IPS-15b (cell line): ENCODE results near the gene ZSWIM5.
"Not testable (repeated sequence)": the region's sequence is repeated elsewhere in the genome, so short reads cannot be mapped to it uniquely, and the experiment has no call there.

Experiments
- H3K27me3 ChIP-seq: one replicate; pipeline ENCODE4 v1.6.1; 2013; ENCODE audit warnings: low read length; ENCODE audit not compliant: control insufficient read depth, insufficient read depth
- H3K36me3 ChIP-seq: one replicate; pipeline ENCODE4 v1.6.1; 2013; ENCODE audit warnings: low read length; ENCODE audit not compliant: control insufficient read depth, insufficient read depth
- H3K4me1 ChIP-seq: one replicate; pipeline ENCODE4 v1.6.1; 2013; ENCODE audit warnings: mild to moderate bottlenecking, low read length; ENCODE audit not compliant: control insufficient read depth, insufficient read depth
- H3K4me3 ChIP-seq: one replicate; pipeline ENCODE4 v1.5.1; 2013; ENCODE audit warnings: low read depth, low read length
- H3K9ac ChIP-seq: one replicate; pipeline ENCODE4 v1.6.1; 2013; ENCODE audit warnings: low read depth, mild to moderate bottlenecking, low read length
- H3K9me3 ChIP-seq: one replicate; pipeline ENCODE4 v1.6.1; 2013; ENCODE audit warnings: mild to moderate bottlenecking, low read length; ENCODE audit not compliant: control insufficient read depth, insufficient read depth

The ZSWIM5 gene

DNA sequence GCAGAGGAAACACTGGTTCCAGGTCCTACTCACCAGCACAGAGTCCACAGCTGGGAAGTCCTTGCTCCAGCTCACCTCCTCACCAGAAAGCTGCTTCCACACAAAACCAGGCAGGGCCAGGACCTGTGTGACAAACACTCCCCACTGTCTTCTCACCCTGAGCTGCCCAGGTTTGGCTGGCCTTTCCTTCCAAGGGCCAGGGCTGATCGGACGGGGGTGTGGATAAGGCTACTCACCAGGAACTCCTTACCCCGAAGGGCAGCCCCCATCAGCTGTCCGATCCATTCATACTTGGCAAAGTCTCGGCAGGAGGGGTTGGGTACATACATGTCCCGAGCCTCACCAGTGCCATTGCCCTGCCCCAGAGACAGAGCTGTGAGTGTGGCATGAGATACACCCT is 200.6 kb downstream of the ZSWIM5 start:
- no peak overlapping the region for H3K4me3 ChIP-seq
- no peaks in the 10 kb centered on the region for H3K27me3 ChIP-seq
- H3K9ac ChIP-seq: no peak overlapping the region
- H3K9me3 ChIP-seq: no peaks in the 10 kb centered on the region
- peaks cover 27% of the 10 kb centered on the region for H3K36me3 ChIP-seq
- no peaks in the 10 kb centered on the region for H3K4me1 ChIP-seq

DNA sequence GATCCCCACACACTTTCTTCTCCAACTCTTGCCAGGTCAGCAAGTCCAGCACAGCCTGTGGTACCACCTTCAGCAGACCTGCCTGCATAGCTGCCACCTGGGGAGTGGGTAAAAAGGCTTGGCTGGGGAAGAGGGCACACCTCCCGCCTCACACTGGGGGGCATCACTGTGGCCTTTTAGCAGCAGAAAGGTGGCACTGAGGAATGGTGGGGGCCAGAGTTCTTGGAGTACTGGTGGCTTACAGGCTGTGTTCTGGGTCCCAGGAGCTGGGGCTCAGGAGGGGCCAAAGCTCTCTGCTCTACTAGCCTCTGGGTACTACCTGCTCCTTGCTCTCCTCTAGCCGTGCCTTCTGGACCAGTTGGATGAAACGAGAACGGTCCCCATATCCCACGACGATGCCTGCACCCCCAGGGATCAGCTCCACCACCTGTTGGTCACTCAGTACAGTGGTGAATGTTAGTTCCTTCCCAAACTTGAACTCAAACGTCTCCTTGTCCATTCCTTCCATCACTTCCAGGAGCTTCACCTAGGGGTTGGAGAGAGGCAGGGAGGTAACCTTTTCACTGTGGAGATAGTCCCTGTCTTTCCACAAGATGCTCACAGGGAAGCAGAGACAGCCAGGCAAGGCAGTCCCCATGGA is 202.0 kb downstream of the ZSWIM5 start:
- Histone ChIP-seq H3K36me3 (peaks cover 27% of the 10 kb centered on the region), H3K9me3 (no peaks in the 10 kb centered on the region), H3K4me3 (no peak overlapping the region), H3K4me1 (no peaks in the 10 kb centered on the region), H3K27me3 (no peaks in the 10 kb centered on the region), H3K9ac (no peak overlapping the region)

GRCh38 chr1:45003741-45004140 is 202.7 kb downstream of the ZSWIM5 start:
- peaks cover 27% of the 10 kb centered on the region for H3K36me3 ChIP-seq
- H3K9me3 ChIP-seq: no peaks in the 10 kb centered on the region
- no peak overlapping the region for H3K4me3 ChIP-seq
- no peaks in the 10 kb centered on the region for H3K4me1 ChIP-seq
- H3K27me3 ChIP-seq: no peaks in the 10 kb centered on the region
- no peak overlapping the region for H3K9ac ChIP-seq

DNA sequence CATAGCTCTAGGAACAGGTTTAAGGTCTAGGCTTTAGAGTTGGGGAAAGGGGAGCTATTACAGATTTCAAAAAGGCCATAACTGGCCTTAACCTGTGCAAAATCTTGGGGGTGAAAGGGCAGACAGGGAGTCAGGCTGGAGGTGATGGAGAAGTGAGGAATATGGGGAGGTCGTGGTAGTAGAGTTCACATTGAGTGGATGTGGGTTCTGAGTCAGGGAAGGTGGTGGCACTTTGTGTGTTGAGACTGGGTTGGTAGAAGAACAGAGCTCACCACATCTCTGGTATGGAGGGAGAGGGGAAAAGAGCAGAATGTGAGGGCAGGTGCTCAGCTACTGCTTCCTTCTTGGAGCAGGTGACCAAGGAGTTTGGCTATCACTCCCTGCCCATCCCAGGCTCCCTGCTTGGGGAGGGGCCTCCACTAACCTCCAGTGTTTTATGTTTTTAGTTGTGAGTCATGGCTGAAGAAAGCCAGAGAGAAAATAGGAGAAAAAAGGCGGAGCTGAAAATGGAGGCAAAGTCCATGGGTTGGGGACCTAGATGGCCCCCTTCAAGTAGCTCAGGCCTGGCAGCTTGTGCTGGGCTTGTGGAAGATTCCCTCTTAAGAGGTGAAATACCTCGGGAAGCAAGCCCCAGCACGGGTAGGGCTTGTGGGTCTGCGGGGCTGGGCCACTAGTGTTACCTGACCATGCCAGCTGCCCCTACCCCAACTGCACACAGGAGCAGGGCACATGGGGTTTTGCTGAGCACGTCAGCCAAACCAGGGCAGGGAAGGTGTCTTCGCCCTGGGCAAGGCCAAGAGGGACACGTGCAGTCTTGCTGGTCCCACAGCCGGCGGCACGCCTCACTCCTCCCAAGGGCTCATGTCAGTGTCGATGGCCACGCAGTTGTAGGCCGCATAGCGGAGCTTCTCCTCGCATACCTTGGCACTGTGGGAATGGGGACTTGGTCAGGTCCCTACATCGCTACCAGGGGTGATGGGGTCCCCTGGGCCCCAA is 203.5 kb downstream of the ZSWIM5 start:
- H3K36me3 ChIP-seq: peaks cover 23% of the 10 kb centered on the region
- no peaks in the 10 kb centered on the region for H3K9me3 ChIP-seq
- H3K4me3 ChIP-seq: no peak overlapping the region
- no peaks in the 10 kb centered on the region for H3K27me3 ChIP-seq
- H3K4me1 ChIP-seq: no peaks in the 10 kb centered on the region
- no peak overlapping the region for H3K9ac ChIP-seq

DNA sequence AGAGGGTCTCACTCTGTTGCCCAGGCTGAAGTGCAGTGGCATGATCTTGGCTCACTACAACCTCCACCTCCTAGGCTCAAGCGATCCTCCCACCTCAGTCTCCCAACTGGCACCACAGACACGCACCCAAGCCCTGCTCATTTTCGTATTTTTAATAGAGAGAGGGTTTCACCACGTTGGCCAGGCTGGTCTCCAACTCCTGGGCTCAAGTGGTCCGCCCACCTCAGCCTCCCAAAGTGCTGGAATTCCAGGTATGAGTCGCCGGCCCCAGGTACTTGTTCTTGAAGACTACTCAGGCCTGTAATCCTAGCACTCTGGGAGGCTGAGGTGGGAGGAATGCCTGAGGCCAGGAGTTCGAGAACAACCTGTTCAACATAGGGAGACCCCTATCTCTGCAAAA is 204.8 kb downstream of the ZSWIM5 start:
- H3K9me3 ChIP-seq, H3K27me3 ChIP-seq, H3K9ac ChIP-seq, H3K4me3 ChIP-seq, H3K4me1 ChIP-seq: not testable (repeated sequence)
- H3K36me3 ChIP-seq: peaks cover 16% of the 10 kb centered on the region

DNA sequence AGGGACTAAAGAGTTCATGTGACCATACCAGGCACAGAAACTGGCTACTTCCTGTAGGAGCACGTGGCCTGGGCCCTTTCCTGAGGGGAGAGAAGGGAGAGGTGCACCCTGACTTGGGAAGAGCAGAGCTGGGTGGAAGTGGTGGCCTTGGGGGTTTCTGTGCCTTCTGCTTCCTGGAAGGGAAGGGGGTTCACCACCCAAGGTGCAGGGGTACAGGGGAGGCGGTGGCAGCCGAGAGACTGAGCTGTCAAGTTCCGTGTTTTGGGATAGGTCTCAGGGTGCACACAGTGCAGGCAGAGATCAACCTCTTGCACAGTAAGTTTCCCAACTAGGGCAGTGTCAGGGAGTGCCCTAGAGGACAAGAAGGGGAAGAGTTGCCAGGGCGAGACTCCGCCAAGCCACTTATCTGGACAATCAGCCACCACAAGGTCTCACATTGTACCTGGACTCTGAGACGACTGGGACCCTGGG is 205.4 kb downstream of the ZSWIM5 start:
- Histone ChIP-seq H3K4me3 (no peak overlapping the region), H3K9me3 (no peaks in the 10 kb centered on the region), H3K36me3 (peaks cover 16% of the 10 kb centered on the region), H3K27me3 (no peaks in the 10 kb centered on the region), H3K4me1 (no peaks in the 10 kb centered on the region), H3K9ac (no peak overlapping the region)

- Histone ChIP-seq H3K4me3 (no peak overlapping the region), H3K9me3 (no peaks in the 10 kb centered on the region), H3K9ac (no peak overlapping the region), H3K36me3 (peaks cover 11% of the 10 kb centered on the region), H3K27me3 (no peaks in the 10 kb centered on the region), H3K4me1 (no peaks in the 10 kb centered on the region)
Observed at GRCh38 chr1:44999232-44999631, 207.2 kb downstream of the ZSWIM5 start.

DNA sequence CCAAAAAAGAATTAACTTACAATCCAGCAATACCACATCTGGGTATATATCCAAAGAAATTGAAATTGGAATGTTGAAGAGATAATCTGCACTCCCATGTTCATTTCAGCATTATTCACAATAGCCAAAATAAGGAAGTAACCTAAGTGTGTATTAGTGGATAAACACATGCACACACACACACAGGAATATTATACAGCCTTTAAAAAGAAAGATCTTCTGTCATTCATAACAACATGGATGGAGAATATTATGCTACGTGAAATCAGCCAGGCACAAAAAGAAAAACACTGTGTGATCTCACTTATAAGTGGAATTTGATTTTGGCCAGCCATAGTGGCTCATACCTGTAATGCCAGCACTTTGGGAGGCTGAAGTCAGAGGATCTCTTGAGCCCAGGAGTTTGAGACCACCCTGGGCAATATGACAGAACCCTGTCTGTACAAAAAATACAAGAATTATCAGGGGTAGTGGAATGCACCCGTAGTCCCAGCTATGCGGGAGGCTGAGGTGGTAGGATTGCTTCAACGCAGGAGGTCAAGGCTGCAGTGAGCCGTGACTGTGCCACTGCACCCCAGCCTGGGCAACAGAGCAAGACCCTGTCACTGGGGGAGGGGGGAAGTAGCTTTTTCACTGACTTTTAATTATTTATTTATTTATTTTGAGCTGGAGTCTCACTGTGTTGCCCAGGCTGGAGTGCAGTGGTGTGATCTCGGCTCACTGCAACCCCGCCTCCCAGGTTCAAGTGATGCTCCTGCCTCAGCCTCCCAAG is 210.8 kb downstream of the ZSWIM5 start:
- Histone ChIP-seq H3K9ac (no peak overlapping the region), H3K27me3 (no peaks in the 10 kb centered on the region), H3K9me3 (no peaks in the 10 kb centered on the region), H3K36me3 (no peaks in the 10 kb centered on the region), H3K4me3 (no peak overlapping the region), H3K4me1 (no peaks in the 10 kb centered on the region)

DNA sequence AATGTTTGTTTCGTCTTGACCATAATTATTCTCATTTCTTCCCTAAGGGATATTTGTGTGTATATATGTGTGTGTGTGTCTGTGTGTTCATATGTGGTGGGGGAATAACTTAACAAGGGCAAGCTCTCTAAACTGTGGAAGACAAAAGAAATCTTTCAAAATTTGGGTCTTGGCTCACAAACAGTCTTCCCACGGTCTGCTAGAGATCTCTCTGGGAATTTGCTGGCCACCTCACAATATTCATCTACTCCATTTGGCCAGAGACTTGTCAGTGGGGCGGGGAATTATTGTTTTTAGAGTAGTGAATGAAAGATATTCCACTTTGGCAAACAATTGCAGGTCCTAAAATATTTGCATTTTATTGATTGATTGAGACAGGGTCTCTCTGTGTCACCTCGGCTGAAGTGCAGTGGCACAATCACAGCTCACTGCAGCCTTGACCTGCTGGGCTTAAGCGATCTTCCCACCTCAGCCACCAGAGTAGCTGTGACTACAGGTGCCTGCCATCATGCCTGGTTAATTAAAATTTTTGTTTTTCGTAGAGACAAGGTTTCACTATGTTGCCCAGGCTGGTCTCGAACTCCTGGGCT is 212.0 kb downstream of the ZSWIM5 start:
- Histone ChIP-seq H3K9me3 (no peaks in the 10 kb centered on the region), H3K36me3 (no peaks in the 10 kb centered on the region), H3K9ac (no peak overlapping the region), H3K4me1 (no peaks in the 10 kb centered on the region), H3K27me3 (no peaks in the 10 kb centered on the region), H3K4me3 (no peak overlapping the region)

DNA sequence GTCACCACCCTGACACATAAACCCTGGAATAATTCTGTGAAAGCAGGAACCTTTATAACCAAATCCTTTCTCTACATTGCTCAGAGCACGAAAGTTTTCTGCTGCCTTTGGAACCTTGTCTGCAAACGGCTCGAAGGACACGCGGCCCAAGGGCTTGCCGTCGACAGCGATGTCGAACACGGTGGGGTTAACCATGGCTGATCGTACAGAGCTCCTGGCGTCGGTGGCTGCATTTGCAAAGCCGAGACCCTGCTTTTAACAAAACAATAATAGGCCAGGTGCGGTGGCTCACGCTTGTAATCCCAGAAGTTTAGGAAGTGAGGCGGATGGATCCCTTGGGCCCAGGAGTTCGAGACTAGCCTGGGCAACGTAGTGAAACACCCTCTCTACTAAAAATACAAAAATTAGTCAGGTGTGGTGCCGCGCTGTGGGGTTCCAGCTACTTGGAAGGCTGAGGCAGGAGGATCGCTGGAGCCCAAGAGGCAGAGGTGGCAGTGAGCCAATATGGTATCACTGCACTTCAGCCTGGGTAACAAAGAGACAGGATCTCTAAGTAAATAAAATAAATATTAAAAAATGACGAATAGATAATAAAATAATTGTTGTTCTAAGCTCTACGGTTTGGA is 217.8 kb downstream of the ZSWIM5 start:
- Histone ChIP-seq H3K36me3 (no peaks in the 10 kb centered on the region), H3K4me3 (no peak overlapping the region), H3K27me3 (no peaks in the 10 kb centered on the region), H3K9me3 (no peaks in the 10 kb centered on the region), H3K4me1 (peaks cover 5% of the 10 kb centered on the region), H3K9ac (no peak overlapping the region)
